ENCODE measurements around the gene PWWP2B. TPM values are rescaled to one million over a fixed set of nuclear protein-coding genes. Genes with fewer than 3 reads are reported as not detected.

The PWWP2B gene
- total RNA-seq, 1 donor from 2014 or later: 12.9 TPM

- Mint-ChIP-seq H3K9me3 (ENCODE audit: unreplicated experiment) (no peaks in the 10 kb centered on the region), H3K4me3 (ENCODE audit: unreplicated experiment) (no peak overlapping the region), H3K27ac (ENCODE audit: unreplicated experiment) (no peak overlapping the region), H3K36me3 (ENCODE audit: unreplicated experiment) (peaks cover 15% of the 10 kb centered on the region), H3K27me3 (ENCODE audit: unreplicated experiment) (no peaks in the 10 kb centered on the region), H3K4me1 (ENCODE audit: unreplicated experiment) (no peaks in the 10 kb centered on the region)
- DNase-seq (ENCODE audit: extremely low spot score, unreplicated experiment): no peak
- no peak for TF ChIP-seq CTCF (IDR thresholded peaks at IDR 0.05)
Observed at GRCh38 chr10:132372516-132373095, 24.4 kb upstream of the PWWP2B start.

- H3K27me3 Mint-ChIP-seq (ENCODE audit: unreplicated experiment): no peaks in the 10 kb centered on the region
- no peak for DNase-seq (ENCODE audit: extremely low spot score, unreplicated experiment)
- H3K27ac Mint-ChIP-seq (ENCODE audit: unreplicated experiment): no peak overlapping the region
- TF ChIP-seq CTCF (IDR thresholded peaks at IDR 0.05): no peak
- no peaks in the 10 kb centered on the region for H3K4me1 Mint-ChIP-seq (ENCODE audit: unreplicated experiment)
- H3K4me3 Mint-ChIP-seq (ENCODE audit: unreplicated experiment): no peak overlapping the region
- peaks cover 12% of the 10 kb centered on the region for H3K36me3 Mint-ChIP-seq (ENCODE audit: unreplicated experiment)
- no peaks in the 10 kb centered on the region for H3K9me3 Mint-ChIP-seq (ENCODE audit: unreplicated experiment)
Observed at GRCh38 chr10:132373241-132373955, 23.6 kb upstream of the PWWP2B start.

GRCh38 chr10:132374176-132374575 is 22.8 kb upstream of the PWWP2B start:
- no peaks in the 10 kb centered on the region for H3K27me3 Mint-ChIP-seq (ENCODE audit: unreplicated experiment)
- no peak overlapping the region for H3K4me3 Mint-ChIP-seq (ENCODE audit: unreplicated experiment)
- no peaks in the 10 kb centered on the region for H3K4me1 Mint-ChIP-seq (ENCODE audit: unreplicated experiment)
- no peak overlapping the region for H3K27ac Mint-ChIP-seq (ENCODE audit: unreplicated experiment)
- H3K9me3 Mint-ChIP-seq (ENCODE audit: unreplicated experiment): no peaks in the 10 kb centered on the region
- no peak for TF ChIP-seq CTCF (IDR thresholded peaks at IDR 0.05)
- DNase-seq (ENCODE audit: extremely low spot score, unreplicated experiment): no peak
- H3K36me3 Mint-ChIP-seq (ENCODE audit: unreplicated experiment): peaks cover 13% of the 10 kb centered on the region

- Mint-ChIP-seq H3K9me3 (ENCODE audit: unreplicated experiment) (no peaks in the 10 kb centered on the region), H3K27me3 (ENCODE audit: unreplicated experiment) (no peaks in the 10 kb centered on the region), H3K4me1 (ENCODE audit: unreplicated experiment) (no peaks in the 10 kb centered on the region), H3K27ac (ENCODE audit: unreplicated experiment) (no peak overlapping the region), H3K4me3 (ENCODE audit: unreplicated experiment) (no peak overlapping the region), H3K36me3 (ENCODE audit: unreplicated experiment) (peaks cover 17% of the 10 kb centered on the region)
- TF ChIP-seq CTCF (IDR thresholded peaks at IDR 0.05): no peak
- DNase-seq (ENCODE audit: extremely low spot score, unreplicated experiment): no peak
Observed at GRCh38 chr10:132374612-132375011, 22.4 kb upstream of the PWWP2B start.

- peaks cover 17% of the 10 kb centered on the region for H3K36me3 Mint-ChIP-seq (ENCODE audit: unreplicated experiment)
- no peak overlapping the region for H3K27ac Mint-ChIP-seq (ENCODE audit: unreplicated experiment)
Observed at GRCh38 chr10:132375116-132375794, 21.7 kb upstream of the PWWP2B start.

More at GRCh38 chr10:132375116-132375794, 21.7 kb upstream of the PWWP2B start:
- H3K9me3 Mint-ChIP-seq (ENCODE audit: unreplicated experiment): no peaks in the 10 kb centered on the region
- no peaks in the 10 kb centered on the region for H3K27me3 Mint-ChIP-seq (ENCODE audit: unreplicated experiment)
- no peaks in the 10 kb centered on the region for H3K4me1 Mint-ChIP-seq (ENCODE audit: unreplicated experiment)
- no peak overlapping the region for H3K4me3 Mint-ChIP-seq (ENCODE audit: unreplicated experiment)
- no peak for TF ChIP-seq CTCF (IDR thresholded peaks at IDR 0.05)
- no peak for DNase-seq (ENCODE audit: extremely low spot score, unreplicated experiment)
